DOHH2 (cell line): ENCODE measurements around the gene SHQ1.

Source experiments
- EZH2phosphoT487 ChIP-seq: fragments of 200-600 bp; sonication (generic); IDR thresholded peaks from 2 replicates; pipeline ENCODE4 v1.6.1; 2017; ENCODE audit warnings: borderline replicate concordance, mild to moderate bottlenecking, antibody characterized with exemption, low read length, moderate library complexity, mixed read lengths
- TF ChIP-seq, protein P1 (sequence below): fragments of 200-600 bp; sonication (generic); IDR thresholded peaks from one replicate; pipeline ENCODE4 v1.5.1; 2014; ENCODE audit warnings: antibody characterized with exemption, mild to moderate bottlenecking, low read depth, low read length; ENCODE audit not compliant: poor library complexity, severe bottlenecking

DNA sequence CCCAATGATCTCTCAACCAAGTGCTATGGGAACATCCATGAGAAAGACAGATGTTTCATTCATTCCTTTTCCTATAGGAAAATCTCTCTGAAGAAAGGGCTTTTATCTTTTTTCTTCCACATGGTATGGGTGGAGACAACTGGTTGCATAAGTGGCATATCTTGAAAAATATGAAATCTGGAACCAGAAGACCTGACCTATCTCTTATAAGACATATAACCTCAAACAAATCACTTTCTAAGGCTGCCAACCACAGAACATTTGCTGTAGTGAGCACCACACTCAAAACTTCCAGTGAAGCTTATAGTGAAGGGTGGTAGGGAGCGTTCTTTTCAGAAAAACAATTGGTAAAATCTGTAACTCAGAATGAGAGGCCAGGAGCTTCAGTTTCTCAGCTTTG is 58.5 kb downstream of the SHQ1 start:
- TF ChIP-seq, protein P1, sequence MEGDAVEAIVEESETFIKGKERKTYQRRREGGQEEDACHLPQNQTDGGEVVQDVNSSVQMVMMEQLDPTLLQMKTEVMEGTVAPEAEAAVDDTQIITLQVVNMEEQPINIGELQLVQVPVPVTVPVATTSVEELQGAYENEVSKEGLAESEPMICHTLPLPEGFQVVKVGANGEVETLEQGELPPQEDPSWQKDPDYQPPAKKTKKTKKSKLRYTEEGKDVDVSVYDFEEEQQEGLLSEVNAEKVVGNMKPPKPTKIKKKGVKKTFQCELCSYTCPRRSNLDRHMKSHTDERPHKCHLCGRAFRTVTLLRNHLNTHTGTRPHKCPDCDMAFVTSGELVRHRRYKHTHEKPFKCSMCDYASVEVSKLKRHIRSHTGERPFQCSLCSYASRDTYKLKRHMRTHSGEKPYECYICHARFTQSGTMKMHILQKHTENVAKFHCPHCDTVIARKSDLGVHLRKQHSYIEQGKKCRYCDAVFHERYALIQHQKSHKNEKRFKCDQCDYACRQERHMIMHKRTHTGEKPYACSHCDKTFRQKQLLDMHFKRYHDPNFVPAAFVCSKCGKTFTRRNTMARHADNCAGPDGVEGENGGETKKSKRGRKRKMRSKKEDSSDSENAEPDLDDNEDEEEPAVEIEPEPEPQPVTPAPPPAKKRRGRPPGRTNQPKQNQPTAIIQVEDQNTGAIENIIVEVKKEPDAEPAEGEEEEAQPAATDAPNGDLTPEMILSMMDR = no peak
- no peak for TF ChIP-seq EZH2phosphoT487
